ENCODE measurements around the gene NOB1. TPM values are rescaled to one million over a fixed set of nuclear protein-coding genes. Genes with fewer than 3 reads are reported as not detected.
A peak's percentile ranks its signal among the peaks of the same experiment; 100 is the strongest.
"Not testable (repeated sequence)": the region's sequence is repeated elsewhere in the genome, so short reads cannot be mapped to it uniquely, and the experiment has no call there.

Gene NOB1
- polyA plus RNA-seq, 1 experiment, result 73.1 TPM

DNA sequence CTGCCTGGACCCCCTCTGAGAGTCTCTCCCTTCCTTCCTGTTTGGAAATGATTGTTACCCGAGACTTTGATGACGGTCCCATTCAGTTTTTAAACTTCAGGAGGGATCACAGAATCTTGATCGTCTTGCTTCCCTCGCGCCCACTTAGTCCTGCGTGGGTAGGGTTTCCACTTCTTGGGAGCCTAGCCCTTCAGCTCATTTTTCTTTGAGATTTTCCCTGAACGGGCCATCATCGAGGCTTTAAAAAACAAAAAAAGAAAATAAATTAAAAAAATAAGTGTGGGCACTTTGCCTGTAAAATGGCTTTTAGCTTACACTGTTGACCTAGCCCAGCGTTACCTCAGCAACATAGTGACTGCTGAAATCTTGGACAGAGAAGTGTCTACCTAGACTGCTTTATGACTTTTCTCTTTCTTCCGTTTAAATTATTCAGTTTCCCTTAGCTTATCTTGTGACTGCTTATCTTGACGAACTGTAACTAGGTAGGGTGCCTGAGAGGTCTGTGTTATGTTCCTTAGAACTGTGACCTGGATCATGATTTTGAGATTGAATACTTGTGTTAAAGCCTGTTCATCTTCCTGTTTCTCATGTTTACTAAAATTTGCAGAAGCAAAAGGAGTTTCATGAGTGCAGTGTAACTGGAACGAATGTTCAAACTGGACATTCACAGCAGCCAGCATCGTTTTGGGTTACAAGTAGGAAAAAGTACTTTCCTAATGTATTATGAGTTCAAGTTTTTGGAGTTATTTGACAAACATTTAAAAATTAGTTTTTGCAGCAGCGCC is 8.3 kb upstream of the NOB1 start:
- H3K4me3 ChIP-seq (ENCODE audit: low read depth, low read length), result peak overlapping the region; percentile 60
- ChIA-PET CTCF (interaction anchor here (0.9 to 1.4 kb wide), 2 partner anchors 8 to 167 kb away, joined by 3 read pairs; partner anchors contain the start of gene NOB1), POLR2A (no interaction called here)
- no peaks in the 10 kb centered on the region for H3K27me3 ChIP-seq (ENCODE audit: control insufficient read depth, insufficient read depth, low read length)
- TF ChIP-seq, protein P1, sequence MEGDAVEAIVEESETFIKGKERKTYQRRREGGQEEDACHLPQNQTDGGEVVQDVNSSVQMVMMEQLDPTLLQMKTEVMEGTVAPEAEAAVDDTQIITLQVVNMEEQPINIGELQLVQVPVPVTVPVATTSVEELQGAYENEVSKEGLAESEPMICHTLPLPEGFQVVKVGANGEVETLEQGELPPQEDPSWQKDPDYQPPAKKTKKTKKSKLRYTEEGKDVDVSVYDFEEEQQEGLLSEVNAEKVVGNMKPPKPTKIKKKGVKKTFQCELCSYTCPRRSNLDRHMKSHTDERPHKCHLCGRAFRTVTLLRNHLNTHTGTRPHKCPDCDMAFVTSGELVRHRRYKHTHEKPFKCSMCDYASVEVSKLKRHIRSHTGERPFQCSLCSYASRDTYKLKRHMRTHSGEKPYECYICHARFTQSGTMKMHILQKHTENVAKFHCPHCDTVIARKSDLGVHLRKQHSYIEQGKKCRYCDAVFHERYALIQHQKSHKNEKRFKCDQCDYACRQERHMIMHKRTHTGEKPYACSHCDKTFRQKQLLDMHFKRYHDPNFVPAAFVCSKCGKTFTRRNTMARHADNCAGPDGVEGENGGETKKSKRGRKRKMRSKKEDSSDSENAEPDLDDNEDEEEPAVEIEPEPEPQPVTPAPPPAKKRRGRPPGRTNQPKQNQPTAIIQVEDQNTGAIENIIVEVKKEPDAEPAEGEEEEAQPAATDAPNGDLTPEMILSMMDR (IDR thresholded peaks at IDR 0.05; ENCODE audit: insufficient read depth, low read depth, low read length), result no peak
- DNase-seq (ENCODE audit: low read depth), result no peak
- H3K36me3 ChIP-seq (ENCODE audit: control insufficient read depth, insufficient read depth, low read length), result no peaks in the 10 kb centered on the region

DNA sequence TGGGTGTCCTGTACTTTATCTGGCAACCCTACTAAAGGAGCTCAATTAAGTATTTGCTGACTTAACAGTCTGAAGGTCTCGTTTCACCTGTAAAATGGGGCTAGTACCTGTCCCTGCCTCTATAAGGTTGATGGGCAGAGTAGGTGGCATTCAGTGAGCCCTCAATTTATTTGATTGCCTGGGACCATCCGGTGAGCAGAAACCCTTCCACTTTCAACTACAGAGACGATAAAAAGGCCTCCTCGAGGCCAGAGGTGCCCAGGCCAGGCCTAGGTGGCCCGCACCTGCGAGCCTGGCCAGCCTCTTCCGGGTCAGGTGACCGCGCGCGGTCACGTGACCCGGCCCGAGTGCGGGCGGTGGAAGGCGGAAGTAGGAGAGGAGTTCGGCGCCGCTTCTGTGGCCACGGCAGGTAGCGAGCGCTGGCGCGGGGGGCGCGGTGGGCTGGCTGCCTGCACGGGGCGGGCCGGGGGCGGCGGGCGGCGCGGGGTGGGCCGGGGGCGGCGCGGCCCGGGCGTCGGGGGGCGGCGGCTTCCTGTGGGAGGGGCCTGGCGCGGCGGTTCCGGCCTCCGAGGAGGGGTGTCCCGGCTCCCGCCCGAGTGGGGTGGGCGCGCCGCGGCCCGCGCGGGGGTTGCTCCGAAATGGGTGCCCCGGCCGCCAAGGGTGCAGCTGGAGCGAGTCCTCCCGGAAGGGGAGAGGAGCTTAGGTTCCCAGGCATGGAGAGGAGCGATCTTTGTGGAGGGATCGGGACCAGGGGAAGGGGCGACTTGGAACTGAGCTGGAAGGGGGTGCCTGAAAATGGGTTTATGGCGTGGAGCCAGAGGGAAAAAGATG is 7.5 kb upstream of the NOB1 start, which contains the start of gene WWP2:
Gene WWP2, plus strand, starts transcription at position 350 of the 831 bp plus-strand sequence. CDS start 24,679 bp downstream, outside the sequence.
- Histone ChIP-seq H3K36me3 (ENCODE audit: control insufficient read depth, insufficient read depth, low read length) (no peaks in the 10 kb centered on the region), H3K27me3 (ENCODE audit: control insufficient read depth, insufficient read depth, low read length) (no peaks in the 10 kb centered on the region), H3K4me3 (ENCODE audit: low read depth, low read length) (peak within 1 kb of the TSS; percentile 60)
- no peak for DNase-seq (ENCODE audit: low read depth)
- ChIA-PET CTCF (interaction anchor here (0.9 to 1.4 kb wide), 3 partner anchors 8 to 168 kb away, joined by 3 read pairs; partner anchors contain the start of gene NOB1), POLR2A (no interaction called here)
- TF ChIP-seq, protein P1 (IDR thresholded peaks at IDR 0.05; ENCODE audit: insufficient read depth, low read depth, low read length), result no peak

DNA sequence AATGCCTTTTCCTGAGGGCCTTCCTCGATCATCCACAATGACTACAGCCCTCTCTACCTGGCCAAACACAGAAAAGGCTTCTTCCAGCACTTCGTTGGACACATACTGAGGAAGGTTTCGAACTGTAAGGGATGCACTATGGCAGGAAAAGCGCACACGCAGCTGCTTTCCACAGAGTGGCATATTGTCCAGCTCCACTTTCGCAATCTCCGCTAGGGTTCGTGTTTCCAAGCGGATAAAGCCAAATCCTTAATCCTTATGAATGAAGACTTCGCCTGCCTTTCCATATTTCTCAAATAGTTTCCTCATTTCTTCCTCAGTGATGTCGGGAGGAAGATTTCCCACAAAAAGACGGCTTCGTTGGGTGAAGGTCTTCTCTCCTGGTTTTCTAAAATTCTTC is 2.6 kb upstream of the NOB1 start:
- CTCF ChIA-PET, result interaction anchor here (0.8 to 1.7 kb wide), 3 partner anchors 48 to 361 kb away, joined by 3 to 7 read pairs (median 4); no protein-coding TSS in a partner anchor
- H3K36me3 ChIP-seq (ENCODE audit: control insufficient read depth, insufficient read depth, low read length); H3K4me3 ChIP-seq (ENCODE audit: low read depth, low read length); DNase-seq (ENCODE audit: low read depth); POLR2A ChIA-PET; H3K27me3 ChIP-seq (ENCODE audit: control insufficient read depth, insufficient read depth, low read length): not testable (repeated sequence)

DNA sequence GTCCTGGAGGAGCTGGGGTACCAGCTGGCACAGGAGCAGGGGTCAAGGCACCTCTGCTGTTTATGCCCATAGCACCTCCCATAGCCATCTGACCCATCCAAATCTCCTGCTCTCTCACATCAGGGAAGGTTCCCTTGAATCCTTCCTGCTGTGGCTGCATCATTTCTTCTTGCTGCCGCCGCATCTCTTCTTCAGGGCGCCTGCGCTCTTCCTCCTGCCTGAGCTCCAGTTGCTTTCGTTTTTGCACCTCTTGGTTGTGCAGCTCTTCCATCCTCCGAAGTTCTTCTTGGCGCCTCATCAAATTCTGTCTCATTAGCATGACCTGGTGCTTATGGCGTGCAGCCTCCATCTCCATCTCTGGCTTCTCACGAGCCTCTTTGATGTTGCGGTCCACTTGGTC is 2.0 kb upstream of the NOB1 start:
- ChIA-PET CTCF (interaction anchor here (0.7 to 1.1 kb wide), 2 partner anchors 40 to 53 kb away, joined by 4 to 5 read pairs; no protein-coding TSS in a partner anchor), POLR2A (no interaction called here)
- TF ChIP-seq, protein P1 (IDR thresholded peaks at IDR 0.05; ENCODE audit: insufficient read depth, low read depth, low read length), result no peak
- Histone ChIP-seq H3K4me3 (ENCODE audit: low read depth, low read length) (no peak overlapping the region), H3K27me3 (ENCODE audit: control insufficient read depth, insufficient read depth, low read length) (no peaks in the 10 kb centered on the region), H3K36me3 (ENCODE audit: control insufficient read depth, insufficient read depth, low read length) (no peaks in the 10 kb centered on the region; the same call in 1 of the 2 replicates)
- no peak for DNase-seq (ENCODE audit: low read depth)

DNA sequence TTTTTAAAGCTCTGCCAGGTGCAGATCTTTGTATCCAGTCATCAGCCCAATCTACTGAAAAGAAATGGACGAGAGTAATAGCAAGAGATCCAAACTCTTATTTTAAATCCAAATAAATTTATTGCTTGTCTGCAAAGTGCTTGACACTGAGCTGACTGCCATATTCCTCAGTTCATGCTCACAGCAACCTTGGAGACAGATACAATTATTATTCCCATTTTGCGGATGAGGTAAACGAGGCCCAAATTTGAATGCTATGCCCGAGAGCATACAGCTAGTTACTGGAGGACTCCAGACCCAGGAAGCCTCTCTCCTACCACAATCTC is 620 bp downstream of the NOB1 start:
- H3K27me3 ChIP-seq (ENCODE audit: control insufficient read depth, insufficient read depth, low read length), result no peaks in the 10 kb centered on the region
- peaks cover 4% of the 10 kb centered on the region for H3K36me3 ChIP-seq (ENCODE audit: control insufficient read depth, insufficient read depth, low read length)
- no peak for DNase-seq (ENCODE audit: low read depth)
- ChIA-PET POLR2A (no interaction called here), CTCF (interaction anchor here (0.7 to 2.7 kb wide), 27 partner anchors 9 to 444 kb away, joined by 3 to 53 read pairs (median 4); partner anchors contain the start of genes NQO1 and PDF)
- H3K4me3 ChIP-seq (ENCODE audit: low read depth, low read length), result peak overlapping the region; percentile 65
- TF ChIP-seq, protein P1 (IDR thresholded peaks at IDR 0.05; ENCODE audit: insufficient read depth, low read depth, low read length), result no peak

Data from BJ (cell line).